ENCODE data around the gene TMEM231. TPM values are rescaled to one million over a fixed set of nuclear protein-coding genes. Genes with fewer than 3 reads are reported as not detected.

TMEM231 gene
- total and polyA plus RNA-seq, 2 experiments from 2014 or later, result 17.1 to 20.3 TPM

DNA sequence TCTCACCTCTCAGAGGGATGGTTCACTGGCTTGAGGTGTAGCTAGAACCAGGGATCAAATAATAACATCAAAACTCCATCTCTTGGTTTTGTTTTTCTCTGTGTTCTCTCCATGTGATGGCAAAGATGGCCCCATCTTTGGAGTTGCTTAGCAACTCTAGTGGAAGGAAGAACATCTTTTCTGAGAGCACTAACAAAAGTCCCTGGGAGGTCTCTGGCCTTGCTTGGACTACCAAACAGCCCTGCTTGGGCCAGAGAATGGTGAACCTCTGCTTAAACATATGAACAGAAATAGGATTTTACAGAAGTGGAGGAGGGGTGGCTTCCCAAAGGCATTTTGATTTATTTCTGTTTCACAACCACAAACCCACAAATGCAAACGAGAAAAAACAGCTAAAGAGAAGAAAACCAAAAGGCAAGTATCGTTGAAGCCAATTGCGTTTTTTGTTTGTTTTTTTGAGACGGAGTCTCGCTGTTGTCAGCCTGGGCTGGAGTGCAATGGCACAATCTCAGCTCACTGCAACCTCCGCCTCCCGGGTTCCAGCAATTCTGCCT lies 23.3 kb upstream of the TMEM231 start:
- DNase-seq (ENCODE audit: low read depth in 1 of 2, low spot score in 1 of 2), result no peak
- Histone ChIP-seq H3K4me1 (ENCODE audit: low read depth) (no peaks in the 10 kb centered on the region), H3K27me3 (no peaks in the 10 kb centered on the region), H3K9me3 (ENCODE audit: low read depth) (no peaks in the 10 kb centered on the region), H3K36me3 (peaks cover 32% of the 10 kb centered on the region), H3K4me3 (no peak overlapping the region), H3K27ac (no peak overlapping the region)
- TF ChIP-seq, protein P1, sequence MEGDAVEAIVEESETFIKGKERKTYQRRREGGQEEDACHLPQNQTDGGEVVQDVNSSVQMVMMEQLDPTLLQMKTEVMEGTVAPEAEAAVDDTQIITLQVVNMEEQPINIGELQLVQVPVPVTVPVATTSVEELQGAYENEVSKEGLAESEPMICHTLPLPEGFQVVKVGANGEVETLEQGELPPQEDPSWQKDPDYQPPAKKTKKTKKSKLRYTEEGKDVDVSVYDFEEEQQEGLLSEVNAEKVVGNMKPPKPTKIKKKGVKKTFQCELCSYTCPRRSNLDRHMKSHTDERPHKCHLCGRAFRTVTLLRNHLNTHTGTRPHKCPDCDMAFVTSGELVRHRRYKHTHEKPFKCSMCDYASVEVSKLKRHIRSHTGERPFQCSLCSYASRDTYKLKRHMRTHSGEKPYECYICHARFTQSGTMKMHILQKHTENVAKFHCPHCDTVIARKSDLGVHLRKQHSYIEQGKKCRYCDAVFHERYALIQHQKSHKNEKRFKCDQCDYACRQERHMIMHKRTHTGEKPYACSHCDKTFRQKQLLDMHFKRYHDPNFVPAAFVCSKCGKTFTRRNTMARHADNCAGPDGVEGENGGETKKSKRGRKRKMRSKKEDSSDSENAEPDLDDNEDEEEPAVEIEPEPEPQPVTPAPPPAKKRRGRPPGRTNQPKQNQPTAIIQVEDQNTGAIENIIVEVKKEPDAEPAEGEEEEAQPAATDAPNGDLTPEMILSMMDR (IDR thresholded peaks at IDR 0.05; ENCODE audit: low read depth, low read length), result no peak

DNA sequence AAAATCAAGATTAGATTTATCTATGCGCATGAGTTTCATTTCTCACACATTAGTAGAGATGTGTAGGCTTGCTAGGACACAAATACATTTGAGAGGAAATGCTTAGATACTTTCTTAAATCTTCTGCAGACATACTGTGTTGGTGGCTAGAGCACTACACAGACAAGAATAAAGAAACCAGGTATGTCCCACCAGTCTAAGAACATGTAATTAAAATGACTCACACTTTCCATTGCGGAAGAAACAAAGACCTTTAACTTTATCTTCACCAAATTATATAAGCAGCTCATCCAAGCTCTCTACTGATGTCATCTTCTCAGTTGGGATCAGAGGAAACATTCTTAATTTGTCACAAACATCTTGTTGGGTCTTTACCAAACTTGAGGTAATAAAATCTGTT lies 22.7 kb upstream of the TMEM231 start:
- DNase-seq (ENCODE audit: low read depth in 1 of 2, low spot score in 1 of 2), result no peak
- Histone ChIP-seq H3K27ac (no peak overlapping the region), H3K9me3 (ENCODE audit: low read depth) (no peaks in the 10 kb centered on the region), H3K4me1 (ENCODE audit: low read depth) (no peaks in the 10 kb centered on the region), H3K4me3 (no peak overlapping the region), H3K27me3 (no peaks in the 10 kb centered on the region), H3K36me3 (peaks cover 37% of the 10 kb centered on the region)
- TF ChIP-seq, protein P1 (IDR thresholded peaks at IDR 0.05; ENCODE audit: low read depth, low read length), result no peak

DNA sequence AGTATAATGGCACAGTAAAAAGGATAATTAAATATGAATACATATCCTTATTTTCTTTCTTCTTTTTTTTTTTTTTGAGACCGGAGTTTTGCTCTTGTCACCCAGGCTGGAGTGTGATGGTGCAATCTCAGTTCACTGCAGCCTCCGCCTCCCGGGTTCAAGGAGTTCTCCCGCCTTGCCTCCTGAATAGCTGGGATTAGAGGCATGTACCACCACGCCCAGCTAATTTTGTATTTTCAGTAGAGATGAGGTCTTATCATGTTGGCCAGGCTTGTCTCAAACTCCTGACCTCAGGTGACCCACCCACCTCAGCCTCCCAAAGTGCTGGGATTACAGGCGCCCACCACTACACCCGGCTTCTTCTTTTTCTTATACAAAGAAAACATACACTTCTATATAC lies 22.2 kb upstream of the TMEM231 start:
- peaks cover 42% of the 10 kb centered on the region for H3K36me3 ChIP-seq
- TF ChIP-seq, protein P1 (IDR thresholded peaks at IDR 0.05; ENCODE audit: low read depth, low read length), result no peak
- no peaks in the 10 kb centered on the region for H3K27me3 ChIP-seq
- H3K27ac ChIP-seq, result no peak overlapping the region
- H3K4me3 ChIP-seq, result no peak overlapping the region
- DNase-seq (ENCODE audit: low read depth in 1 of 2, low spot score in 1 of 2), result no peak
- no peaks in the 10 kb centered on the region for H3K4me1 ChIP-seq (ENCODE audit: low read depth)
- no peaks in the 10 kb centered on the region for H3K9me3 ChIP-seq (ENCODE audit: low read depth)

DNA sequence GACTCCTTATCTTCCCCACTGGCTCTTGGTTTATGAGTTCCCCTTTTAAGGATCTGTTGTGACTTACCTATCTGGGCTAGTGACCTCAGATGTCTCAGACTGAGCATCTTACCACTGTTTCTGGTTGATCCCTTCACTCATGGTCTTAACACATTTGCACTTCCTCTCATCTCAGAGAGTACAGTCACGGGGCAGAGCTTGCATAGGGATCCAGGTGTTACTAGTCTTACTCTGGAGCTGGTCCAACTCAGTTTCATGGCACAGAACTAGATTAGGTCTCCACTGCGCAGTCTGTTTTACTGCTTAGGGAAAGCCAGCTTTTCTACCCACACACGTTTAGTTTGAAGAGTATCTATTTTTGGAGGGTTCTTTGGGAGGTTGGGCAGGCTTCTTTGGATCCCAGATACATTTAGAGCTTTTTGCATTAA lies 20.3 kb upstream of the TMEM231 start:
- Histone ChIP-seq H3K36me3 (peaks cover 53% of the 10 kb centered on the region), H3K27me3 (no peaks in the 10 kb centered on the region), H3K9me3 (ENCODE audit: low read depth) (no peaks in the 10 kb centered on the region), H3K4me3 (no peak overlapping the region), H3K4me1 (ENCODE audit: low read depth) (no peaks in the 10 kb centered on the region), H3K27ac (no peak overlapping the region)
- DNase-seq (ENCODE audit: low read depth in 1 of 2, low spot score in 1 of 2), result no peak
- TF ChIP-seq, protein P1 (IDR thresholded peaks at IDR 0.05; ENCODE audit: low read depth, low read length), result no peak

DNA sequence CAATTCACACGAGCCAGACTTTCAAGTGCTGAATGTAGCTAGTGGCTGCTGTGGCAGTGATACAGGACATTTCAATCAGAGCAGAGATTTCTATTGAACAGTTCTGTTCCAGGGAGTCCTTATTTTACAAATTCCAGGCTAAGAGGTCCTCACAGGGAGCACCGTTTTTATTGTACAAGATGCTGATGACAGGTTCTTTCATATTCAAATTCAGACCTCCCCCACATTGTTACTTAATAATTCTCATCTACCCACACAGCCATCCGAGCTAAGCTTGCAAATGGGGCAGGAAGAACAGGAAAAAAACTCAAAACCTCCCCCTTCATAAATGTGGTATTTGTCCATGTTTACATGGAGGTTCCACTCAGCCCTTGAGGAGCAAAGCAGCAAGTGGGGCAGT lies 19.9 kb upstream of the TMEM231 start:
- DNase-seq (ENCODE audit: low read depth in 1 of 2, low spot score in 1 of 2), result no peak
- no peak overlapping the region for H3K4me3 ChIP-seq
- peaks cover 57% of the 10 kb centered on the region for H3K36me3 ChIP-seq
- TF ChIP-seq, protein P1 (IDR thresholded peaks at IDR 0.05; ENCODE audit: low read depth, low read length), result no peak
- H3K9me3 ChIP-seq (ENCODE audit: low read depth), result no peaks in the 10 kb centered on the region
- no peak overlapping the region for H3K27ac ChIP-seq
- H3K27me3 ChIP-seq, result no peaks in the 10 kb centered on the region
- H3K4me1 ChIP-seq (ENCODE audit: low read depth), result no peaks in the 10 kb centered on the region

Data from cardiac muscle cell (in vitro differentiated cells and primary cell).